ENCODE results near the gene C5orf22. TPM values are rescaled to one million over a fixed set of nuclear protein-coding genes. Genes with fewer than 3 reads are reported as not detected.
"Not testable (repeated sequence)": the region's sequence is repeated elsewhere in the genome, so short reads cannot be mapped to it uniquely, and the experiment has no call there.

Gene C5orf22
- total RNA-seq, 1 experiment from 2014 or later, result 39.0 TPM

- Histone ChIP-seq H3K4me1 (ENCODE audit: control insufficient read depth, insufficient read depth, low read length) (no peaks in the 10 kb centered on the region), H3K27ac (ENCODE audit: low read length) (no peak overlapping the region), H3K27me3 (ENCODE audit: control insufficient read depth, insufficient read depth, low read length) (no peaks in the 10 kb centered on the region), H3K4me3 (ENCODE audit: low read depth in 2 of 2, low read length in 2 of 2) (no peak overlapping the region), H3K36me3 (ENCODE audit: control insufficient read depth, insufficient read depth, low read length) (no peaks in the 10 kb centered on the region), H3K9me3 (ENCODE audit: control insufficient read depth, insufficient read depth, low read depth, low read length) (no peaks in the 10 kb centered on the region)
- DNase-seq (ENCODE audit: low read depth, low spot score) (no peak), ATAC-seq (no peak)
- TF ChIP-seq, protein P1, sequence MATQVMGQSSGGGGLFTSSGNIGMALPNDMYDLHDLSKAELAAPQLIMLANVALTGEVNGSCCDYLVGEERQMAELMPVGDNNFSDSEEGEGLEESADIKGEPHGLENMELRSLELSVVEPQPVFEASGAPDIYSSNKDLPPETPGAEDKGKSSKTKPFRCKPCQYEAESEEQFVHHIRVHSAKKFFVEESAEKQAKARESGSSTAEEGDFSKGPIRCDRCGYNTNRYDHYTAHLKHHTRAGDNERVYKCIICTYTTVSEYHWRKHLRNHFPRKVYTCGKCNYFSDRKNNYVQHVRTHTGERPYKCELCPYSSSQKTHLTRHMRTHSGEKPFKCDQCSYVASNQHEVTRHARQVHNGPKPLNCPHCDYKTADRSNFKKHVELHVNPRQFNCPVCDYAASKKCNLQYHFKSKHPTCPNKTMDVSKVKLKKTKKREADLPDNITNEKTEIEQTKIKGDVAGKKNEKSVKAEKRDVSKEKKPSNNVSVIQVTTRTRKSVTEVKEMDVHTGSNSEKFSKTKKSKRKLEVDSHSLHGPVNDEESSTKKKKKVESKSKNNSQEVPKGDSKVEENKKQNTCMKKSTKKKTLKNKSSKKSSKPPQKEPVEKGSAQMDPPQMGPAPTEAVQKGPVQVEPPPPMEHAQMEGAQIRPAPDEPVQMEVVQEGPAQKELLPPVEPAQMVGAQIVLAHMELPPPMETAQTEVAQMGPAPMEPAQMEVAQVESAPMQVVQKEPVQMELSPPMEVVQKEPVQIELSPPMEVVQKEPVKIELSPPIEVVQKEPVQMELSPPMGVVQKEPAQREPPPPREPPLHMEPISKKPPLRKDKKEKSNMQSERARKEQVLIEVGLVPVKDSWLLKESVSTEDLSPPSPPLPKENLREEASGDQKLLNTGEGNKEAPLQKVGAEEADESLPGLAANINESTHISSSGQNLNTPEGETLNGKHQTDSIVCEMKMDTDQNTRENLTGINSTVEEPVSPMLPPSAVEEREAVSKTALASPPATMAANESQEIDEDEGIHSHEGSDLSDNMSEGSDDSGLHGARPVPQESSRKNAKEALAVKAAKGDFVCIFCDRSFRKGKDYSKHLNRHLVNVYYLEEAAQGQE (IDR thresholded peaks at IDR 0.05; ENCODE audit: insufficient read depth in 1 of 2, low read depth in 2 of 2, low read length in 1 of 2), result no peak
- TF ChIP-seq, protein P2, sequence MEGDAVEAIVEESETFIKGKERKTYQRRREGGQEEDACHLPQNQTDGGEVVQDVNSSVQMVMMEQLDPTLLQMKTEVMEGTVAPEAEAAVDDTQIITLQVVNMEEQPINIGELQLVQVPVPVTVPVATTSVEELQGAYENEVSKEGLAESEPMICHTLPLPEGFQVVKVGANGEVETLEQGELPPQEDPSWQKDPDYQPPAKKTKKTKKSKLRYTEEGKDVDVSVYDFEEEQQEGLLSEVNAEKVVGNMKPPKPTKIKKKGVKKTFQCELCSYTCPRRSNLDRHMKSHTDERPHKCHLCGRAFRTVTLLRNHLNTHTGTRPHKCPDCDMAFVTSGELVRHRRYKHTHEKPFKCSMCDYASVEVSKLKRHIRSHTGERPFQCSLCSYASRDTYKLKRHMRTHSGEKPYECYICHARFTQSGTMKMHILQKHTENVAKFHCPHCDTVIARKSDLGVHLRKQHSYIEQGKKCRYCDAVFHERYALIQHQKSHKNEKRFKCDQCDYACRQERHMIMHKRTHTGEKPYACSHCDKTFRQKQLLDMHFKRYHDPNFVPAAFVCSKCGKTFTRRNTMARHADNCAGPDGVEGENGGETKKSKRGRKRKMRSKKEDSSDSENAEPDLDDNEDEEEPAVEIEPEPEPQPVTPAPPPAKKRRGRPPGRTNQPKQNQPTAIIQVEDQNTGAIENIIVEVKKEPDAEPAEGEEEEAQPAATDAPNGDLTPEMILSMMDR (IDR thresholded peaks at IDR 0.05), result no peak
- TF ChIP-seq SIN3A (IDR thresholded peaks at IDR 0.05; ENCODE audit: borderline replicate concordance, insufficient read depth, low read depth, low read length) (no peak), TCF7L2 (IDR thresholded peaks at IDR 0.05; ENCODE audit: low read depth, low read length) (no peak), POLR2AphosphoS5 (IDR thresholded peaks at IDR 0.05; ENCODE audit: low read depth, low read length) (no peak)
- BruUV-seq (replicated peaks), result no TSS peak
- ChIA-PET CTCF (no interaction called here), POLR2A (no interaction called here)
- in situ Hi-C loops (cut with HindIII; ENCODE audit: low pct_unique_long_range_greater_than_20kb, low sequenced_read_pairs), result no loop called here
- intact Hi-C loops (cut with micrococcal nuclease; ENCODE audit: unreplicated experiment), result no loop called here
Measured at GRCh38 chr5:31563216-31563615, 31.1 kb downstream of the C5orf22 start.

DNA sequence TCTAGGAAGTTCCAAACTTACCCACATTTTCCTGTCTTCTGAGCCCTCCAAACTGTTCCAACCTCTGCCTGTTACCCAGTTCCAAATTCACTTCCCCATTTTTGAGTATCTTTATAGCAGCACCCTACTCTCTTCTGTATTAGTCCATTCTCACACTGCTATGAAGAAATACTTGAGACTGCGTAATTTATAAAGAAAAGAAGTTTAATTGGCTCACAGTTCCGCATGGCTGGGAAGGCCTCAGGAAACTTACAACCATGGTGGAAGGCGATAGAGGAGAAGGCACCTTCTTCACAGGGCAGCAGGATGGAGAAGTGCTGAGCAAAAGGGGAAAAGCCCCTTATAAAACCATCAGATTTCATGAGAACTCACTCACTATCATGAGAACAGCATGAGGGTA lies 34.3 kb downstream of the C5orf22 start:
- H3K36me3 ChIP-seq (ENCODE audit: control insufficient read depth, insufficient read depth, low read length); intact Hi-C loops (cut with micrococcal nuclease; ENCODE audit: unreplicated experiment); ATAC-seq; in situ Hi-C loops (cut with HindIII; ENCODE audit: low pct_unique_long_range_greater_than_20kb, low sequenced_read_pairs); H3K27me3 ChIP-seq (ENCODE audit: control insufficient read depth, insufficient read depth, low read length); H3K4me1 ChIP-seq (ENCODE audit: control insufficient read depth, insufficient read depth, low read length); BruUV-seq (replicated peaks); H3K27ac ChIP-seq (ENCODE audit: low read length); H3K9me3 ChIP-seq (ENCODE audit: control insufficient read depth, insufficient read depth, low read depth, low read length); POLR2A ChIA-PET; DNase-seq (ENCODE audit: low read depth, low spot score); CTCF ChIA-PET; H3K4me3 ChIP-seq (ENCODE audit: low read depth in 2 of 2, low read length in 2 of 2): not testable (repeated sequence)

DNA sequence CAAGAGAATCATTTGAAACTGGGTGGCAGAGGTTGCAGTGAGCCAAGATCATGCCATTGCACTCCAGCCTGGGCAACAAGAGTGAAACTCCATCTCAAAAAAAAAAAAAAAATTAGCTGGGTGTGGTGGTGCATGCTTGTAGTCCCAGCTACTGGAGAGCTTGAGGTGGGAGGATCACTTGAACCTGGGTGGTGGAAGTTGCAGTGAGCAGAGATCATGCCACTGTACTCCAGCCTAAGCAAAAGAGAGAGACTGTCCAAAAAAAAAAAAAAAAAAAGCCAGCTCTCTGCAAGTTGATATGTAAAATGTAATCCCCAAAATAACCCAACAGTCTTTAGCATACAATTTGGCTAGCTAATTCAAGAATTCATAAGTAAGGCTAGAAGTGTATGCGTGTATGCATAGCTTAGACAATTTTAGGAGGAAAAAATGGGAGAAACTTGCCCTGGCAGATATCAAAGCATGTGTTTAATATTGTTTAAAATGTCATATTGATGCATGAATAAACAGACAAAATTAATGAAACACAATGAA lies 36.3 kb downstream of the C5orf22 start:
- Histone ChIP-seq H3K4me1 (ENCODE audit: control insufficient read depth, insufficient read depth, low read length) (no peaks in the 10 kb centered on the region), H3K9me3 (ENCODE audit: control insufficient read depth, insufficient read depth, low read depth, low read length) (no peaks in the 10 kb centered on the region), H3K27ac (ENCODE audit: low read length) (no peak overlapping the region), H3K4me3 (ENCODE audit: low read depth in 2 of 2, low read length in 2 of 2) (no peak overlapping the region), H3K36me3 (ENCODE audit: control insufficient read depth, insufficient read depth, low read length) (no peaks in the 10 kb centered on the region), H3K27me3 (ENCODE audit: control insufficient read depth, insufficient read depth, low read length) (no peaks in the 10 kb centered on the region)
- POLR2A ChIA-PET, result interaction anchor here (0.7 kb wide), 1 partner anchor 81 kb away, joined by 3 read pairs; no protein-coding TSS in a partner anchor
- no peak for TF ChIP-seq SIN3A (IDR thresholded peaks at IDR 0.05; ENCODE audit: borderline replicate concordance, insufficient read depth, low read depth, low read length)
- TF ChIP-seq POLR2AphosphoS5 (IDR thresholded peaks at IDR 0.05; ENCODE audit: low read depth, low read length), result no peak
- TF ChIP-seq, protein P2 (IDR thresholded peaks at IDR 0.05), result no peak
- TF ChIP-seq, protein P1 (IDR thresholded peaks at IDR 0.05; ENCODE audit: insufficient read depth in 1 of 2, low read depth in 2 of 2, low read length in 1 of 2), result no peak
- no peak for TF ChIP-seq TCF7L2 (IDR thresholded peaks at IDR 0.05; ENCODE audit: low read depth, low read length)
- CTCF ChIA-PET, result interaction anchor here (0.6 kb wide), 1 partner anchor 135 kb away, joined by 3 read pairs; no protein-coding TSS in a partner anchor
- DNase-seq (ENCODE audit: low read depth, low spot score) (no peak), ATAC-seq (no peak)
- in situ Hi-C loops (cut with HindIII; ENCODE audit: low pct_unique_long_range_greater_than_20kb, low sequenced_read_pairs), result no loop called here
- intact Hi-C loops (cut with micrococcal nuclease; ENCODE audit: unreplicated experiment), result no loop called here
- BruUV-seq (replicated peaks), result no TSS peak

All from Panc1 (cell line).